ENCODE results near the gene C10orf53.

The C10orf53 gene, protein sequence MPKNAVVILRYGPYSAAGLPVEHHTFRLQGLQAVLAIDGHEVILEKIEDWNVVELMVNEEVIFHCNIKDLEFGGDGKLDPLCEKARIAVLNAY

DNA sequence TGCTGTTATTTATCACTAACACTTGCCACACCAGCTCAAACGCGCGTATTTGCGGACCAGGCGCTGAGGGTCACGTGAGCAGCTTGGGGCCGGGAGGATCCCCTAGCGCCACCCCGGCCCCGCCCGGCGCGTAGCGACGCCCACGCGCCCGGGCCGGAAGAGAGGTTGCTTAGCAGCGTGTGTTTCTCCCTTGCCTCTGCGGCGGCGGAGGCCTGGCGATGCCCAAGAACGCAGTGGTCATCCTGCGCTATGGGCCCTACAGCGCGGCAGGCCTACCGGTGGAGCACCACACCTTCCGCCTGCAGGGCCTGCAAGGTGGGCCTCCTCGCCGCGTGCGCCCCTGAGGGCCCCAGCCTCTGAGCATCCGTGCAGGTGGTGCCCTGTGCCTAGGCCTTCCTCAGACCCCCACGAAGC, at the start of gene C10orf53:
TSS of gene C10orf53 (plus strand) at position 172 of the 414 bp plus-strand sequence. CDS start at position 219, 47 bp downstream.
- no peak for DNase-seq (ENCODE audit: low spot score)

DNA sequence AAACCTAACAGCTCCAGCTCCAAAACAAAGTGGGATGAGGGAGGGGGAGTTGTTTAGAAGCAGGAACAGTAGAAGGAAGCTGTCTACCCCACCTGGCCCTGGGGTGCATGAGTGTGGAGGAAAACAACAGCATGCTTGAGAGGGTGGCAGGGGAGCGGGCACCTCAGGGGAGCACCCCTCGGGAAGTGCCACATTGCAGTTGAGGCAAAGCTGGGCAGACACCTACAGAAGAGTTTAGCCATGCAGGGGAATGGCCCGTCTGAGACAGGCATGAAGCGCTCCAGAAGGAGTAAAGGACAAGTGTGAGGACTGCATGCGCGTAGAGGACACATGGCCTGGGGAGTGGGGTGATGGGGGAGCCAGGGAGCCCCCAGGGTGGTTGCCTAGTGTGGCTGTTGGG, 47.5 kb upstream of the C10orf53 start:
- DNase-seq (ENCODE audit: low spot score): no peak

DNA sequence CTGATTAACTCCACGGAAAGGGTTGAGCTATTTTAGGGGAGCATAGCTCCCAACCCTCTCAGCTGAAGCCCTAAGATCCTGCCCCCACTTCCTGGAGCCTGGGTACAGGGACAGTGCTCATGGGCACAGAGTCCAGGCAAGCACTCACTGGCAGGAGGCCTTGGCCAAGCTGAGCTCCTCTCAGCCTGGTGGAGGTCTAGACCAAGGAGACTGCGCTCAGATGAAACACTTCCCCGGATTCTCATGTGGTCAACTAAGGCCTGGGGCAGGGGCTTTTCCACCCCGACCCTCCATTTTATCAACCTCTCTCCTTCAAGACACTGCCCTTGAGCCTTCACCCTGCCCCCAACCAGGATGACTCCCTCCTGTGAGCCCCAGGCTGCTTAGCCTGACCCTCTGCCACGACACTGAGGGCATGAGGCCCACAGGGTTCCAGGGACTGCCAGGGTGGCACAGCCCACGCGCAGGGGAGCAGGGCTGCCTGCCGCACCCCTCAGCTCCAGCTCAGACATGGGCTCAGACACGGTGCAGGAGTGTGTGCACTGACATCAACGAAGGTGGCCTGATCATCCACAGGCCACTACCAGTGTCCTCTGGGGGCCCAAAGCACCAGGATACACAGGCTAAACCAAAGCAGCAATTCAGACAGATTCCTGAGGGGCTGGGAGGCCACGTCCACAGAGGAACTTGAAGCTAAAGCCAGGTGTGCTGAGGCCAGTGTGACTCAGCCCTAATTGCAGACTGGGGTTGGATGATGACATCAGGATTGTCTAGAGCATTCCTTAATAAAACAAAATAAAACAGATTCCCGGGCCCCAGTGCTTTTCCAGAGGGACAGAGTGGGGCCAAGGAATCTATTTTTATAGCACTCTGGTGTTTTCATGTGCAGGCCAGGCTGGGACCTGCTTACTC, 46.8 kb upstream of the C10orf53 start:
- no peak for DNase-seq (ENCODE audit: low spot score)

DNA sequence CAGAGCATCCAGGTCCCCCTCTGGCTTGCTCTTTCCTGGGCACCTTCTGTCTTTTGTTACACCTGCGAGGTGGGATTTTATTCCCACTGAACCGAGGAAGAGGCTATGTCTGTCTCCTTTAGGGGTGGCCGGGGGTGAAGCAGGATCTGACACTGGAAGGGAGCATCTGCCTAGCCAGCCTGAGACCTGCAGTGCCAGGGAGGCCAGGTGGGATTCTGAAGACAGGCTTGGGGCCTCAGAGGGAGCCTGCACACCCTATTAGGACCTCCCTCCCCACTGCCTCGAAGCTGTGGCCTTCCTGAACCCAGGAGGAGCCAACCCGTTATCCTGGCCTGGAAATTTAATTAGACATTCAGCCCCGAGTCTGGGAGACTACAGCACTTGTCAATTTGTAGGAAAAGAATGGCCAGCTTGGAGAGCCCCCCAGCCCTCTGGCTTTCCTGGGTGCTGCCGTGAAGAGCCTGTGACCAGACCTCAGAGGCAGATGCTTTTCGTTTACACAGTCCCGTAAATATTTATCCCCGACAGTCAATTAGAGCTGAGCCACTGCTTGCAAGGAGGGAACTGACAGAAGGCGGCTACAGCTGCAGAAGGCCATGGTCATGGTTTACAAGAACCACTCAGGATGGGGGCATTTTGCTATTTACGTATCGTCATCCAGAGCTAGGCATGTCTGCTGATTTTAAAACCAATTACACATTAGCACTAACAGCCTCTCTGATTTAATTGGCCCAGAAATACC, 46.0 kb upstream of the C10orf53 start:
- DNase-seq (ENCODE audit: low spot score): no peak

DNA sequence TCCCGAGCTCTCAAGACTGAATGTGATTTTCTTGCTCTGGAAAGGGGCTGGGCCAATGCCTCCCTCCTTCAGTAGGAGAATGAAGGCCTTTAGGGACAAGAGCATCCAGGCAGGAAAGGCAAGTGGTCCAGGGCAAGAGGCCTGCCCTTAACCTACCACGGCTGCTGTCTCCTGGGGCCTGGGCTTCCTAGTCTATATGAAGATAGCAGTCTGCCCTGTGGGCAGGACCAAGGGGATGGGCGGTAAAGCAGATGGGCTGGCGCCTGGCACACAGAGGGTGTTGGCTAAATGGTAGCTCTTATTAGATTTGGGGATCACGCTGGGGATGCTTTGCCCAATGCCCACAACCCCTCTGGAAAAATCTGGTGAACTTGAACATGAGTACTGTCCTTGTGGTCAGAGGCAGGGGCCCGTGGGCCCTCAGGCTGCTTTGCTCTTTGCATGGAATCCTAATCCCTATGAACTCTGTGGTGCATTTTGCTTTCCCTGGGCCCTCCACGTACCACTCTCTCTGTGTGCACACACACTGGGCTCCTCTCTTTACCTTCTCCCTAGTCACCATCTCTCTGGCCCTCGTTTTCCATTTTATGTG, 45.3 kb upstream of the C10orf53 start:
- DNase-seq (ENCODE audit: low spot score): no peak

DNA sequence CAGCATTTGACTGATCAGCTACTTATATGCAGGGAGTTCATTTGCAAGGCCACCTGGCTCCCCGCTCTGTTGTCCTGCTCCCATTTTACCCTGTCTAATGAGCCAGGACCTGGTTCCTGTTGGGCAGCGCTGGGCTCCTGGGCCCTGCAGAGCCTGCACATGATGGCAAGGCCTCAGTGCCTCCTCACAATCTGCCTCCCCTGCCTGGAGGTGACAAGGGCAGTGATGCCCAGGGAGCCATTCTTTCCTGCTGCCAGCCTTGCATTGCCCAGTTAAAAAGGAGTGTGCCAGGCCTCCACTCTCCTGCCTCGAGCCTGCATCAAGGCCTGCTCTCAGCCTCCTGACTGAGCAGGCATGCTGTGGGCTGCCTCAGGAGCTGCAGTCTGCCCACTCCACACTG, 37.1 kb upstream of the C10orf53 start:
- DNase-seq (ENCODE audit: low spot score): no peak

DNA sequence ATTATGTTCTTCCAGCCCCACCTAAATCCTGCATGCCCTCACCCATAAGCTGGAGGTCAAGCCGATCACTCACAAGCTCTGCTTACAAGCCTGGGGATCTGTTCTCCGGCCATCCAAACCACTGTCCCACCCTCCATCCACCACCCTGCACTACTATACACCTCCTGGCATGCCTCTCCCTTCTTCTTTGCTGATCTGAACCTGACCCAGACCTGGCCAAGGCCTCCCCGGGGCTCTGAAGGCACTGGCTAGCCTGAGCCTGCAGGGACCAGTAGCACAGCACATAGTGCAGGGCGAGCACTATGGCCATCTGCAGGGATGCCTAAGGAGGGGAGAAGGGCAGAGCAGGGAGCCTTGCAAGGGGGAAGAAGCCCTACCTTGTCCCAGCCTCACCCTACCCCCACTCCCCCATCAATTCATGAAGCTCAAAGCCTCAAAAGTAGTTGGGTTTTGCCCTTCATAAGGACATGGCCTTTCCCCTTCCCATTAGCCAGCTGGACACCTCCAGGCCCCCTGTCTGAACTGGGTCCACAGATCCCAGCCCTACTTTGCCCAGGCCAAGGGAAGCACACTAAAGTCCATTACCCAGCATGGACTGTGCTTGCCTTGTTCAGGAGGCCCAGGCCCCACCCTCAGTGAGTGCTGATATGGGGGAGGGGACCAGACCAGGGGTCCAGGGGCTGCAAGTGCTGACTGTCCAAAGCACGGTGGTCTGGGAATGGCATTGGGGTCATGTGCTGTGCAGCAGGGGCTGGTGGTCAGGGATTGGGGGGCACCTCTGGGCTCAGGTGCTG, 36.0 kb upstream of the C10orf53 start:
- DNase-seq (ENCODE audit: low spot score): no peak

DNA sequence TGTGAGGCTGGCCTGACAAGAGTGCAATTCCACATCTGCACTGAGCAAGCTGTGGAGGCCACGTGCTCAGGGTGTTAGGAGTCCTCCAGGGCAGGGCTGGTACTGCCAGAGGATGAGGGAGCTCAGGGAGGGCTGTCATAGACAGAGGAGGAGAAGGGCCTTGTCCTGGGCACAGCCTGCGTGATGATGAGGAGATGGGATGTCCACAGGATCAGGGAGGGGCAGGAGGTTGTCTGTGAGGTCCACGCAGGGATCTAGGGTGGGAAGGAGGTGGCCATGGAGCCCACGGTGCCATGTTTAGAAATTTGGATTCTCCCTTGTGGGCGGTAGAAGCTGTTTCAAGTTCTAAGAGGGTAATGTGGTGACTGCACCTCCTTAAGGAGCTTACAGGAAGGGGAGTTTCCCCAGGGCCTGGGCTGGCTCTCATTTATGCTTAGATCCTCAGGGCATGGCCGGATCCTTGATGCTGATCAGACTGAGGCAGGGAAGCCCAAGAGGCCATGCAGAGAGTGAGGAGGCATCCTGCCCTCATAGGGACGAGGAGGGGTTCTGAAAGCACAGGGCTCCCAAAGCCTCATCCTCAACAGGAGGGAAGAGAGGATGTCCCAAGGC, 35.3 kb upstream of the C10orf53 start:
- DNase-seq (ENCODE audit: low spot score): no peak

DNA sequence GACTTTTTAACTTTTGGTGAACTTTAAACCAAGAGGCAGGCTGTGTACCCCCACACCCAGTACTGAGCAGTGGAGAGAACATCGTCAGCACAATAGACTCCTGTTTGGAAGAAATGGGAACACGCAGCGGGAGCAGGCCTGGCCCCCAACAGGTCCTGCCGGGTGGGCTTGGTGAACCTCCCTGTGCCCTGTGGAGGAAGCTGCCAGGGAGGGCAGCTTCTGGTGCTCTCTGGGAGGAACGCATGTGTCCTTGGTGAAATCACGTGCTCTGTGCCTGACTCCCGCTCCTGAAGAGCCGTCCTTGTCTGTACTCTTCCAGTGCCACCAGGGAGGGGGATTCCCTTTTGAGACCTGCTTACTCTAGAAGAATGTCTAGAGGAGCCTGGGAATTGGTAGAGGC, 34.0 kb upstream of the C10orf53 start:
- DNase-seq (ENCODE audit: low spot score): no peak

DNA sequence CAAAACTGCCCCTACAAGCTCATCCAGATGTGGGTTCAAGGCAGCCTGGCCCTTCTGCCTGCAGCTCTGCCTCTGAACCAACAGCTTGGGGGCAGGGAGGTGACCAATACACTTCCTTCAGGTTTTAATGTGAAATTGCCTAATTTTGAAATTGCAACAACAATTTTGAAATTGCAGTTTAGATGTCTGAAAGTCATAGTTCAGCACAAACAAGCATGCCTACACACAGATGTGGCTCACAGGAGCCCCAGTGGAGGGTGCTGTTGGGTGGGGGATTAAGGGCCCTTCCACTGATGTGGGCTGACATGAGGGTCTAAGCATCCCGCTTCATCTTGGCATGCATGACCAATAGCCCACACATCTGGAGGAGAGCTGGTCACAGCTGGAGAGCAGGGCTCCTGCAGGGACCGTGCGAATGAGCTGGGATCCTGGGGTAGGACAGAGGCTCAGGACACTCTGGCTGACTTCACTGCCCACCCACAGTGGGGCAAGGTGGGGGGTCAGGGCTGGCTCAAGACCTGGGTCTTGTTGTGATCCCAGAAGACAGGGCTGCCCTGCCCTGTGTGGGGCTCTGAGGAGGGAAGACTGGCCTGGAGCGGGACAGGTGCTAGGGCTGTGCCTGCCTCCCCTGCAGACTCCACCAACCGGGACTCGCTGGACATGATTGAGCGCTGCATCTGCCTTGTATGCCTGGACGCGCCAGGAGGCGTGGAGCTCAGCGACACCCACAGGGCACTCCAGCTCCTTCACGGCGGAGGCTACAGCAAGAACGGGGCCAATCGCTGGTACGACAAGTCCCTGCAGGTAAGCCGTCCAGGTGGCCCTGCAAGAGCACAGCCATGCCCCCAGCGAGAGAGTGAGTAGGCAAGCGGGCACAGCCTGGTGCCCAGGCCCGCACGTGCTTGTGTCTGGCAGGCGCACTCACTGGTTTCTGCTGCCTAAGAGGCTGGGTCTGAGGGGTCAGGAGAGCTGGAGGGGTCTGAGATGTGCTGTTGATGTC, 33.3 kb upstream of the C10orf53 start:
- DNase-seq (ENCODE audit: low spot score): no peak

DNA sequence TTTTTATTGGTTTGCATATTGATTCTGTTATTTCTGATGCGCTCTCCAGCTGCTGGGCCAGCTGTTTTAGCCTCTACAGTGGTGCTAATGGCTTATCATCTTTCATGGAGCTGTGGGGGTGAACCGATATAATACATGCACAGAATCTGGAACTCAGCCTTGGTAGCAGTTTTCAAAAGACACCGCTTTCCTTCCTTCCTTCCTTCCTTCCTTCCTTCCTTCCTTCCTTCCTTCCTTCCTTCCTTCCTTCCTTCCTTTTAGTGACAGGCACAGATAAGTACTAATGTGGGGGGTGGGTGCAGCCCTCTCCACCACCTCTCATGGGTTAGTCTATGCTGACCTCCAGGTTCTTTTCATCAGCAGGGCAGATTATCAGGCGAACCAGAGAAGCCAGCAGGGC, 31.9 kb upstream of the C10orf53 start:
- no peak for DNase-seq (ENCODE audit: low spot score)

DNA sequence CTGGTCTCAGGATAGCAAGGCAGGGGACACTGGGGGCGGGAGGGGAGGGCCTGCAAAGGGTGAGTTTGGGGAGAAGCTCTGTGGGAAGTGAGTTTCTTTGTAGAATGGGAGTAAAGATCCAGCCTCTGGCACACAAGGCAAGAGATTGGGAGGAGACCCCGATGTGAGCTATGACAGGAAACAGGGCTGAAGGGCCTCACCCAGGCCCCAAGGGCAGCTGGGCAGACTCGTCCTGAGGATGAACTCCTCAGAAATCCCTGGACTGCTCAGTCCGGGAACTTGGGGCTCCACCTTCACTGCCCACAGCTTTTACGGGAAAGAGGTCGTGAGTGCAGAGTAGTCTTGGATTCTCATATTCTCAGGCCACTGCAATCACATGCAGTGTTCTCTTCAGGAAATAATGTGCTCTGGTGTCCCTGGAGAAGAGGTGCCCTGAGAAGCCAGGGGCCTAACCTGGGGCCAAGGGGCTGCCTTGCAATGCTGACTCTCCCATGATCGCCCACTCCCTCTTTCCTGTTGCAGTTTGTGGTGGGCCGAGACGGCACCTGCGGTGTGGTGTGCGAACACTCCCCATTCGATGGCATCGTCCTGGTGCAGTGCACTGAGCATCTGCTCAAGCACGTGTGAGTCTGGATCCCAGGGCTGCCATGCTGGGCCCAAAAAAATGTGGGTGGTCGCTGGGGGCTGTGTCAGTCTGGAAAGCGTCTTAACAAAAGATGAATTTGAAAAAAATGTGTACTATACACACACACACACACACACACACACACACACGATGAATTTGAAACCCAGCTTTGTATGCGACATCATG, 31.3 kb upstream of the C10orf53 start:
- no peak for DNase-seq (ENCODE audit: low spot score)

DNA sequence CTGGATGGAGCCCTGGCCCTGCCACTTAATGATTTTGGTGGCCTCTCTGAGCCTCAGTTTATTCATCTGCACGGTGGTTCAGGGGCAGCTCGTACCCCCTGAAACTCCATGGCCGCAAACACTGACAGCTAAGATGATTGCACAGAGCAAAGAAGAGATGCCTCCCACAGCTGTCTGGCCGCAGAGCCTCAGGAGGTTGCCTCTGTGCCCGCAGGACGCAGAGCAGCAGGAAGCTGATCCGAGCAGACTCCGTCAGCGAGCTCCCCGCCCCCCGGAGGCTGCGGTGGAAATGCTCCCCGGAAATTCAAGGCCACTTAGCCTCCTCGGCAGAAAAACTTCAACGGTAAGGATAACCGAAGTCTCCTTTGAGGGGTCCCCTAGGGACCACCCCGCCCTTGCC, 30.2 kb upstream of the C10orf53 start:
- no peak for DNase-seq (ENCODE audit: low spot score)

DNA sequence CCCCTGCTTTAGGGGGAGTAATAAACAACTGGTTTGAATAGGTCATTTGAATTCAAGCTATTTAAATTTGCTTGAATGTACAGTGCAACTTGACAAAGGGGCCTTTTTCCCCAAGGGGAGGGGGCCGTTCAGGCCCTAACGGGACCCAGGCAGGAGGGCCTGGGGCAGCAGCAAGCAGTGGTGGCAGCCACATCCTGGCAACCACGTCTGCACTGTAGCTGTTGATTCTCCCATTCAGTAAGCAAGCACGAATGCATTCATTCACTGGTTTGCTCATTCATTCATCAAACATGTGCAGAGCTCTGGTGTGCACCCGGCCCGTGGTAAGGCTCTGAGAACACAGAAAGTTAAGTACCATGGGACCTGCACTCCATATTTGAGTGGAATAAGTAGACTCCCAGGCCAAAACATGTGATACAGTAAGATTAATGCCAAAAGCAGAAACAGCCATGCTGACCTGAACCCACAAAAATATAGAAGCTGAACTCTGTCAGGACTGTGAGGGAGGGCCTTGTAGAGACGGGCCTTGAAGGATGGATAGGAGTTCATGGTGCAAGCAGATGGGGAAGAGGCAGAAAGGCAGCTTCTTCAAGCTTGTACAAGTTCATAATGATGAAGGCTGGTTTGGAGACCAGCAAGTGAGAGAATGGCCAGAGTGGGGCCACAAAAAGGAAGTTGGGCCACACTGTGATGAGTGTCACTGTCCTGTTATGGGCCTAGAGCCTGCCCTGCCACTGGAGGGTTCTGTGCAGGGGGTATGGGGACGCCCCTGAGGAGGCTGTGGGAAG, 29.3 kb upstream of the C10orf53 start:
- DNase-seq (ENCODE audit: low spot score): no peak

DNA sequence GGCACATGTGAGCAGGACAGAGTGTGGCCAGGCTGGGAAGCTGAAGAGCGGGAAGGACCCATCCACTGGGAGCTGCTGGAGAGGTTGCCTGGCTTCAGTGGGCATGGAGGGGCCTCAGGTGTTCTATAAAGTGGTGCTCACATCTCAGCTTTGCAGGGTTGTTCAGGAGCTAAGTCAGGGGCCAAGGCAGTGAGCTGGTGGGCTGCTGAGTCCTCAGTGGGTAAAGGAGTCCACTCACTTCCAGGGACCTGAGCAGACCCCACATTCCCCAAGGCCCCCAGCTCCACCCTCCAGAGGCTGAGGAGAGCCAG, 28.8 kb upstream of the C10orf53 start:
- no peak for DNase-seq (ENCODE audit: low spot score)

DNA sequence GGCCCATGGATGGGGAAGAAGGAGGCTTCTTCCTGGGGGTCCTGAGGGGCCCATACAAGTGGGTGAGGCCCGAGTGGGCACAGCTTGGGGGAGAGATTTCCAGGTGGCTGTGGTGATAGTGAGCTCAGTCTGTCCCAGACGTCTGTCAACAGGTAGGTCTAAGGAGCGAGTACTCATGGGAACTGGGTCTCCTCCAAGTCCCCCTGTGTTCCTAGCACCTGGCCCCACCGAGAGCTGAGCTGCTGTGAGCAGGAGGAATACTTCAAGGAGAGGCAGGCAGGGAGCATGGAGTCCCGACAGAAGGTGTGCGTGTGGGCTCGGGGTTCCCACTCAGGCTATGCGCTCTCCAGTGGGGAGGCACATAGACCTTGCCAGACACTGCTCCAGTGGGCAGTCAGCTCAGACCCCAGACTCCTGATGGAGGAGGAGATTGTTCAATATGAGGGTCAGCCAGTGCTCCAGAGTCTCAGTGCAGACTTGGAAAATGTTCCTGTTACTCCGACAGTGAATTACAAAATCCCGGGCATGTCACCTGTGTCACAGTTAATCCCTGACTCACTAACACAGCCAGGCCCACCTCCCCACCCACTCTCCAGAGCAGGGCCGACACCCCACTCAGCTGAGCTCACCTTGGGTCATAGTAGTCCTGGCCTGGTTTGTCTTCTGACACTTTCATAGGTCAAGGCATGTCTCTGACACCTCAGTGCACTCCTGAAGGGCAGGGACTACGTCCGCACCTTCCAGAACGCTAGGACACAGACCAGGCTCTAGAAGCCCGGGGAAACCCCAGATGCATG, 28.2 kb upstream of the C10orf53 start:
- DNase-seq (ENCODE audit: low spot score): no peak

DNA sequence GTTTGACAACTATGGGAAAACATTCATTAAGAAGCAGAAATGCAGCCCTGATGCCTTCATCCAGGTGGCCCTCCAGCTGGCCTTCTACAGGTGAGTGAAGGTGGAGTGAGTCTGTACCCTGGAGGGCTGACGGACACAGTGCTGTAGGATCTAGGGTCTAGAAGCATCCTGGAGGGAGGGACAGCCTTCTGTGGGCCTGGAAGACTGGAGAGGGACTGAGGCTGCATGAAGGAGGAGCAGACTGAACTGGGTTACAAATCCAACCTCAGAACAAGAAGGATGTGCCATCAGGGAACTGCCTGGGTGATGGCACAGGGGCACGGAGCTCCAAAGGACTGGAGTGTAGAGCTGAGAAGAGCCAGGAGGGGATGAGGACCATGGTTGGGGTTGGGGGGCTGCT, 27.5 kb upstream of the C10orf53 start:
- DNase-seq (ENCODE audit: low spot score): no peak
